GM23338 (cell line): ENCODE measurements around the gene MAP7D3. TPM values are rescaled to one million over a fixed set of nuclear protein-coding genes. Genes with fewer than 3 reads are reported as not detected.
"Not testable (repeated sequence)": the region's sequence is repeated elsewhere in the genome, so short reads cannot be mapped to it uniquely, and the experiment has no call there.

Experiments used
- ATAC-seq: fragments of 200-7000 bp; cut with Tn5 transposase; 3 replicates; pipeline ENCODE4 v1.9.1; 2020
- DNase-seq: peaks from one replicate; pipeline ENCODE4 v3.0.0-alpha.2; 2015; ENCODE audit warnings: low spot score
- H2AFZ ChIP-seq: fragments of 200-600 bp; sonication (generic); 2 replicates; pipeline ENCODE4 v1.8.0; 2016; ENCODE audit warnings: antibody characterized with exemption, mild to moderate bottlenecking, moderate library complexity
- H3F3A ChIP-seq: fragments of 200-600 bp; sonication (generic); replicated peaks from 2 replicates; pipeline ENCODE4 v1.8.0; 2017; ENCODE audit warnings: antibody characterized with exemption, mixed run types, low read depth
- H3K27ac ChIP-seq: fragments of 200-600 bp; sonication (generic); 2 replicates; pipeline ENCODE4 v1.6.1; 2016; ENCODE audit warnings: low read depth
- H3K27me3 ChIP-seq: fragments of 200-600 bp; sonication (generic); 2 replicates; pipeline ENCODE4 v1.8.0; 2016; ENCODE audit warnings: mild to moderate bottlenecking, mixed run types, moderate library complexity; ENCODE audit not compliant: insufficient read depth
- H3K36me3 ChIP-seq: fragments of 200-600 bp; sonication (generic); 2 replicates; pipeline ENCODE4 v1.8.0; 2016; ENCODE audit warnings: mild to moderate bottlenecking; ENCODE audit not compliant: insufficient read depth
- H3K4me1 ChIP-seq: fragments of 200-600 bp; sonication (generic); 2 replicates; pipeline ENCODE4 v1.8.0; 2016; ENCODE audit warnings: mild to moderate bottlenecking, moderate library complexity; ENCODE audit not compliant: insufficient read depth
- H3K4me2 ChIP-seq: fragments of 200-600 bp; sonication (generic); 2 replicates; pipeline ENCODE4 v1.7.1; 2017; ENCODE audit warnings: mixed run types
- H3K4me3 ChIP-seq: fragments of 200-600 bp; sonication (generic); 2 replicates; pipeline ENCODE4 v1.6.1; 2016; ENCODE audit warnings: mixed run types
- H3K79me2 ChIP-seq: fragments of 200-600 bp; sonication (generic); replicated peaks from 2 replicates; pipeline ENCODE4 v1.8.0; 2017; ENCODE audit warnings: mild to moderate bottlenecking; ENCODE audit not compliant: insufficient read depth
- H3K9me2 ChIP-seq: fragments of 200-600 bp; sonication (generic); 2 replicates; pipeline ENCODE4 v1.8.0; 2017; ENCODE audit not compliant: insufficient read depth
- H4K20me1 ChIP-seq: fragments of 200-600 bp; sonication (generic); replicated peaks from 2 replicates; pipeline ENCODE4 v1.8.0; 2017; ENCODE audit warnings: mild to moderate bottlenecking; ENCODE audit not compliant: insufficient read depth
- H3K27ac Mint-ChIP-seq: 2 replicates; pipeline ENCODE4 v1.8.0; 2020; ENCODE audit warnings: inconsistent platforms, mild to moderate bottlenecking, moderate library complexity, mixed read lengths
- H3K27me3 Mint-ChIP-seq: 3 replicates; pipeline ENCODE4 v1.8.0; 2022; ENCODE audit warnings: low read depth, mild to moderate bottlenecking, moderate library complexity, mixed read lengths, inconsistent platforms; ENCODE audit not compliant: insufficient read depth, poor library complexity
- H3K36me3 Mint-ChIP-seq: 3 replicates; pipeline ENCODE4 v1.8.0; 2021; ENCODE audit warnings: low read depth, mild to moderate bottlenecking, inconsistent platforms, moderate library complexity, mixed read lengths
- H3K4me1 Mint-ChIP-seq: 3 replicates; pipeline ENCODE4 v1.8.0; 2020; ENCODE audit warnings: mild to moderate bottlenecking, inconsistent platforms, mixed read lengths
- H3K4me3 Mint-ChIP-seq: 3 replicates; pipeline ENCODE4 v1.8.0; 2021; ENCODE audit warnings: moderate library complexity, mild to moderate bottlenecking, inconsistent platforms, mixed read lengths
- H3K9me3 Mint-ChIP-seq: 3 replicates; pipeline ENCODE4 v1.8.0; 2020; ENCODE audit warnings: moderate library complexity, mild to moderate bottlenecking, inconsistent platforms, mixed read lengths
- CREB1 ChIP-seq: fragments of 250-450 bp; sonication (Bioruptor Pico); IDR thresholded peaks from 2 replicates; pipeline ENCODE4 v1.5.0; 2020; ENCODE audit warnings: low read depth, mild to moderate bottlenecking, moderate library complexity
- CTCF ChIP-seq, 2 experiments: fragments of 200-600 bp in 1 of 2; sonication (generic) in 1 of 2; conservative IDR thresholded peaks; 2 replicates each; pipeline versions ENCODE4 v1.5.1 to v1.6.1; 2016 to 2017; ENCODE audit warnings: antibody characterized with exemption in 2 of 2, low read depth in 2 of 2, mild to moderate bottlenecking in 2 of 2, moderate library complexity in 1 of 2
- ETS1 ChIP-seq: IDR thresholded peaks from 2 replicates; pipeline ENCODE4 v1.6.1; 2016; ENCODE audit warnings: antibody characterized with exemption
- EZH2 ChIP-seq: fragments of 200-600 bp; sonication (generic); IDR thresholded peaks from one replicate; pipeline ENCODE4 v1.8.0; 2017; ENCODE audit warnings: antibody characterized with exemption, mild to moderate bottlenecking, low read depth; ENCODE audit not compliant: unreplicated experiment
- JUNB ChIP-seq: IDR thresholded peaks from one replicate; pipeline ENCODE4 v1.6.1; 2016; ENCODE audit warnings: antibody characterized with exemption; ENCODE audit not compliant: unreplicated experiment
- POLR2AphosphoS5 ChIP-seq: IDR thresholded peaks from 2 replicates; pipeline ENCODE4 v1.6.1; 2016; ENCODE audit warnings: antibody characterized with exemption, low read depth
- ZNF114 ChIP-seq: fragments of 250-450 bp; sonication (Bioruptor Pico); IDR thresholded peaks from 2 replicates; pipeline ENCODE4 v1.5.0; 2020; ENCODE audit warnings: mild to moderate bottlenecking, moderate library complexity
- ZNF331 ChIP-seq: fragments of 250-450 bp; sonication (Bioruptor Pico); IDR thresholded peaks from 2 replicates; pipeline ENCODE4 v1.5.0; 2020; ENCODE audit warnings: low read depth, mild to moderate bottlenecking, moderate library complexity
- polyA plus RNA-seq: library from polyadenylated mRNA; unstranded; fragments of >200 nt; fragmentation: Nextera tagmentation; extraction: Ambion mirVana; gene quantifications from 2 replicates; pipeline ENCODE4 v1.2.1, GENCODE V29; 2016
- total RNA-seq: library from RNA; depleted of rRNA; stranded (reverse); fragments of >200 nt; shearing (Covaris generic); gene quantifications from 2 replicates; pipeline ENCODE4 v1.2.3, GENCODE V29; 2014

MAP7D3 gene
- total and polyA plus RNA-seq, 2 experiments from 2014 or later, result 14.5 to 33.4 TPM

- no peak overlapping the region for H2AFZ ChIP-seq
- no peaks in the 10 kb centered on the region for H3K4me1 ChIP-seq
- H3K4me3 ChIP-seq, result no peak overlapping the region
- TF ChIP-seq ETS1, result no peak
- ATAC-seq (no peak), DNase-seq (no peak)
- H3K4me1 Mint-ChIP-seq, result peaks cover 10% of the 10 kb centered on the region; the same call in 2 of the 3 replicates
- H3K4me3 Mint-ChIP-seq, result no peak overlapping the region
- no peaks in the 10 kb centered on the region for H3K27me3 ChIP-seq
- H3K27ac ChIP-seq, result no peak overlapping the region
- no peaks in the 10 kb centered on the region; the same call in 1 of the 2 replicates for H4K20me1 ChIP-seq
- H3K36me3 Mint-ChIP-seq, result peaks cover 19% of the 10 kb centered on the region
- H3K4me2 ChIP-seq, result no peak overlapping the region
- H3K36me3 ChIP-seq, result no peaks in the 10 kb centered on the region
- no peak overlapping the region for H3K27ac Mint-ChIP-seq
- H3K79me2 ChIP-seq, result peaks cover 23% of the 10 kb centered on the region
- H3K9me3 Mint-ChIP-seq, result no peaks in the 10 kb centered on the region
- no peaks in the 10 kb centered on the region for H3K27me3 Mint-ChIP-seq
- no peaks in the 10 kb centered on the region for H3F3A ChIP-seq
- H3K9me2 ChIP-seq, result no peaks in the 10 kb centered on the region
Observed at GRCh38 chrX:136246201-136246600, 5.0 kb downstream of the MAP7D3 start.

- not testable (repeated sequence) for H3K27me3 Mint-ChIP-seq, H3K9me3 Mint-ChIP-seq, H3F3A ChIP-seq, H4K20me1 ChIP-seq, H3K9me2 ChIP-seq, H3K79me2 ChIP-seq, ATAC-seq, H3K4me3 Mint-ChIP-seq, DNase-seq, H3K4me1 Mint-ChIP-seq, H3K4me1 ChIP-seq, H3K4me2 ChIP-seq, H2AFZ ChIP-seq, H3K27me3 ChIP-seq, H3K27ac Mint-ChIP-seq, H3K4me3 ChIP-seq, H3K27ac ChIP-seq
- peaks cover 34% of the 10 kb centered on the region for H3K36me3 Mint-ChIP-seq
- H3K36me3 ChIP-seq, result peaks cover 11% of the 10 kb centered on the region; the same call in 1 of the 2 replicates
Observed at GRCh38 chrX:136237849-136238248, 13.4 kb downstream of the MAP7D3 start.

- no peaks in the 10 kb centered on the region for H3K27me3 Mint-ChIP-seq
- no peaks in the 10 kb centered on the region for H3K9me3 Mint-ChIP-seq
- no peaks in the 10 kb centered on the region for H3K27me3 ChIP-seq
- no peak overlapping the region for H2AFZ ChIP-seq
- H3K79me2 ChIP-seq, result no peaks in the 10 kb centered on the region
- H4K20me1 ChIP-seq, result no peaks in the 10 kb centered on the region
- TF ChIP-seq CREB1 (CRISPR knock-in tag), result no peak
- TF ChIP-seq CTCF (conservative IDR thresholded peaks at IDR 0.05; ENCODE audit: low read depth in 2 of 2), result no peak
- no peak for TF ChIP-seq ZNF114
- TF ChIP-seq ZNF331 (CRISPR knock-in tag), result no peak
- no peak for TF ChIP-seq JUNB
- TF ChIP-seq POLR2AphosphoS5, result no peak
- TF ChIP-seq EZH2, result no peak
- no peaks in the 10 kb centered on the region for H3K4me1 ChIP-seq
- no peak for DNase-seq
- peaks cover 28% of the 10 kb centered on the region; the same call in 2 of the 3 replicates for H3K36me3 Mint-ChIP-seq
- H3K4me2 ChIP-seq, result no peak overlapping the region
- no peaks in the 10 kb centered on the region for H3K9me2 ChIP-seq
- no peak overlapping the region for H3K27ac Mint-ChIP-seq
- H3K4me1 Mint-ChIP-seq, result no peaks in the 10 kb centered on the region
- H3F3A ChIP-seq, result no peaks in the 10 kb centered on the region
- no peak overlapping the region for H3K4me3 ChIP-seq
- no peak overlapping the region for H3K27ac ChIP-seq
- H3K36me3 ChIP-seq, result peaks cover 12% of the 10 kb centered on the region
- no peak overlapping the region for H3K4me3 Mint-ChIP-seq
- no peak for ATAC-seq
Observed at GRCh38 chrX:136237074-136237473, 14.1 kb downstream of the MAP7D3 start.
